ENCODE measurements around the gene PTPRQ.

The PTPRQ gene

GRCh38 chr12:80589077-80589476 is 145.0 kb downstream of the PTPRQ start (continued):
- TF ChIP-seq ZNF776 (tag by site-specific recombination; IDR thresholded peaks at IDR 0.05; ENCODE audit: borderline replicate concordance) (no peak), ZEB2 (tag by site-specific recombination; IDR thresholded peaks at IDR 0.05) (no peak)
- TF ChIP-seq, protein P1, sequence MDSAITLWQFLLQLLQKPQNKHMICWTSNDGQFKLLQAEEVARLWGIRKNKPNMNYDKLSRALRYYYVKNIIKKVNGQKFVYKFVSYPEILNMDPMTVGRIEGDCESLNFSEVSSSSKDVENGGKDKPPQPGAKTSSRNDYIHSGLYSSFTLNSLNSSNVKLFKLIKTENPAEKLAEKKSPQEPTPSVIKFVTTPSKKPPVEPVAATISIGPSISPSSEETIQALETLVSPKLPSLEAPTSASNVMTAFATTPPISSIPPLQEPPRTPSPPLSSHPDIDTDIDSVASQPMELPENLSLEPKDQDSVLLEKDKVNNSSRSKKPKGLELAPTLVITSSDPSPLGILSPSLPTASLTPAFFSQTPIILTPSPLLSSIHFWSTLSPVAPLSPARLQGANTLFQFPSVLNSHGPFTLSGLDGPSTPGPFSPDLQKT (IDR thresholded peaks at IDR 0.05; ENCODE audit: borderline replicate concordance, low read depth, low read length) = no peak

- no peak for TF ChIP-seq TSHZ1 (tag by site-specific recombination; IDR thresholded peaks at IDR 0.05; ENCODE audit: borderline replicate concordance)
- TF ChIP-seq KLF7 (tag by site-specific recombination; IDR thresholded peaks at IDR 0.05; ENCODE audit: borderline replicate concordance) = no peak
- TF ChIP-seq ZXDB (tag by site-specific recombination; IDR thresholded peaks at IDR 0.05) = no peak
- TF ChIP-seq ZNF239 (tag by site-specific recombination; IDR thresholded peaks at IDR 0.05) = no peak
- TF ChIP-seq ZBTB44 (tag by site-specific recombination; IDR thresholded peaks at IDR 0.05) = no peak
- no peak for TF ChIP-seq ZNF148 (tag by site-specific recombination; IDR thresholded peaks at IDR 0.05; ENCODE audit: borderline replicate concordance)
- TF ChIP-seq, protein P2, sequence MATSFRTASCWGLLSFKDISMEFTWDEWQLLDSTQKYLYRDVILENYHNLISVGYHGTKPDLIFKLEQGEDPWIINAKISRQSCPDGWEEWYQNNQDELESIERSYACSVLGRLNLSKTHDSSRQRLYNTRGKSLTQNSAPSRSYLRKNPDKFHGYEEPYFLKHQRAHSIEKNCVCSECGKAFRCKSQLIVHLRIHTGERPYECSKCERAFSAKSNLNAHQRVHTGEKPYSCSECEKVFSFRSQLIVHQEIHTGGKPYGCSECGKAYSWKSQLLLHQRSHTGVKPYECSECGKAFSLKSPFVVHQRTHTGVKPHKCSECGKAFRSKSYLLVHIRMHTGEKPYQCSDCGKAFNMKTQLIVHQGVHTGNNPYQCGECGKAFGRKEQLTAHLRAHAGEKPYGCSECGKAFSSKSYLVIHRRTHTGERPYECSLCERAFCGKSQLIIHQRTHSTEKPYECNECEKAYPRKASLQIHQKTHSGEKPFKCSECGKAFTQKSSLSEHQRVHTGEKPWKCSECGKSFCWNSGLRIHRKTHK (tag by site-specific recombination; IDR thresholded peaks at IDR 0.05) = no peak
- TF ChIP-seq, protein P3, sequence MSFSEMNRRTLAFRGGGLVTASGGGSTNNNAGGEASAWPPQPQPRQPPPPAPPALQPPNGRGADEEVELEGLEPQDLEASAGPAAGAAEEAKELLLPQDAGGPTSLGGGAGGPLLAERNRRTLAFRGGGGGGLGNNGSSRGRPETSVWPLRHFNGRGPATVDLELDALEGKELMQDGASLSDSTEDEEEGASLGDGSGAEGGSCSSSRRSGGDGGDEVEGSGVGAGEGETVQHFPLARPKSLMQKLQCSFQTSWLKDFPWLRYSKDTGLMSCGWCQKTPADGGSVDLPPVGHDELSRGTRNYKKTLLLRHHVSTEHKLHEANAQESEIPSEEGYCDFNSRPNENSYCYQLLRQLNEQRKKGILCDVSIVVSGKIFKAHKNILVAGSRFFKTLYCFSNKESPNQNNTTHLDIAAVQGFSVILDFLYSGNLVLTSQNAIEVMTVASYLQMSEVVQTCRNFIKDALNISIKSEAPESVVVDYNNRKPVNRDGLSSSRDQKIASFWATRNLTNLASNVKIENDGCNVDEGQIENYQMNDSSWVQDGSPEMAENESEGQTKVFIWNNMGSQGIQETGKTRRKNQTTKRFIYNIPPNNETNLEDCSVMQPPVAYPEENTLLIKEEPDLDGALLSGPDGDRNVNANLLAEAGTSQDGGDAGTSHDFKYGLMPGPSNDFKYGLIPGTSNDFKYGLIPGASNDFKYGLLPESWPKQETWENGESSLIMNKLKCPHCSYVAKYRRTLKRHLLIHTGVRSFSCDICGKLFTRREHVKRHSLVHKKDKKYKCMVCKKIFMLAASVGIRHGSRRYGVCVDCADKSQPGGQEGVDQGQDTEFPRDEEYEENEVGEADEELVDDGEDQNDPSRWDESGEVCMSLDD (tag by site-specific recombination; IDR thresholded peaks at IDR 0.05) = no peak
- TF ChIP-seq, protein P4, sequence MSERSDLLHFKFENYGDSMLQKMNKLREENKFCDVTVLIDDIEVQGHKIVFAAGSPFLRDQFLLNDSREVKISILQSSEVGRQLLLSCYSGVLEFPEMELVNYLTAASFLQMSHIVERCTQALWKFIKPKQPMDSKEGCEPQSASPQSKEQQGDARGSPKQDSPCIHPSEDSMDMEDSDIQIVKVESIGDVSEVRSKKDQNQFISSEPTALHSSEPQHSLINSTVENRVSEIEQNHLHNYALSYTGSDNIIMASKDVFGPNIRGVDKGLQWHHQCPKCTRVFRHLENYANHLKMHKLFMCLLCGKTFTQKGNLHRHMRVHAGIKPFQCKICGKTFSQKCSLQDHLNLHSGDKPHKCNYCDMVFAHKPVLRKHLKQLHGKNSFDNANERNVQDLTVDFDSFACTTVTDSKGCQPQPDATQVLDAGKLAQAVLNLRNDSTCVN (tag by site-specific recombination; optimal IDR thresholded peaks at IDR 0.05) = no peak
- CTCF ChIA-PET = no interaction called here
- Histone ChIP-seq H3K4me3 (ENCODE audit: low read depth, low read length) (no peak overlapping the region), H3K27ac (ENCODE audit: extremely low read depth, low read depth, low read length) (no peak overlapping the region), H3K9me3 (ENCODE audit: control insufficient read depth, insufficient read depth, low read depth, low read length) (no peaks in the 10 kb centered on the region), H3K36me3 (ENCODE audit: control insufficient read depth in 2 of 2, insufficient read depth in 1 of 2, low read length in 2 of 2) (no peaks in the 10 kb centered on the region), H3K4me1 (ENCODE audit: control insufficient read depth, insufficient read depth, low read length) (no peaks in the 10 kb centered on the region)
- POLR2A ChIA-PET = no interaction called here
Measured at GRCh38 chr12:80590085-80590484, 146.1 kb downstream of the PTPRQ start.

All from HEK293 (cell line).